Activated CD4-positive, alpha-beta T cell treated with anti-CD3 and anti-CD28 coated beads, Interleukin-2, amount 10 ng/mL, durations not matched to agents 24 days and 14 days (primary cell): ENCODE data around the gene SSR4. TPM values are rescaled to one million over a fixed set of nuclear protein-coding genes. Genes with fewer than 3 reads are reported as not detected.
A peak's percentile ranks its signal among the peaks of the same experiment; 100 is the strongest.

Experiments
- DNase-seq: peaks from one replicate; pipeline ENCODE4 v3.0.0; 2022
- H3K27ac Mint-ChIP-seq: one replicate; pipeline ENCODE4 v1.8.0; 2022; ENCODE audit warnings: mild to moderate bottlenecking, mixed read lengths
- H3K27me3 Mint-ChIP-seq: one replicate; pipeline ENCODE4 v1.8.0; 2022; ENCODE audit warnings: mixed read lengths
- H3K36me3 Mint-ChIP-seq: one replicate; pipeline ENCODE4 v1.8.0; 2022; ENCODE audit warnings: low read depth, mild to moderate bottlenecking, mixed read lengths
- H3K4me1 Mint-ChIP-seq: one replicate; pipeline ENCODE4 v1.8.0; 2021; ENCODE audit warnings: mixed read lengths
- H3K4me3 Mint-ChIP-seq: one replicate; pipeline ENCODE4 v1.8.0; 2022; ENCODE audit warnings: mild to moderate bottlenecking, moderate library complexity, mixed read lengths
- H3K9me3 Mint-ChIP-seq: one replicate; pipeline ENCODE4 v1.8.0; 2021; ENCODE audit warnings: mixed read lengths
- intact Hi-C: fragments of 100-400 bp; cut with micrococcal nuclease; formaldehyde crosslinking; loops from one replicate; pipeline ENCODE4 v1.15.1; 2023
- total RNA-seq: library from RNA; stranded (reverse); gene quantifications from 2 replicates; pipeline ENCODE4 v1.2.3, GENCODE V29; 2022

The SSR4 gene
- total RNA-seq, 1 donor from 2014 or later = 277 TPM

- Mint-ChIP-seq H3K9me3 (no peaks in the 10 kb centered on the region), H3K27ac (no peak overlapping the region), H3K4me3 (no peak overlapping the region), H3K36me3 (peaks cover 9% of the 10 kb centered on the region), H3K4me1 (no peaks in the 10 kb centered on the region), H3K27me3 (peaks cover 6% of the 10 kb centered on the region)
- no peak for DNase-seq
- intact Hi-C loops = no loop called here
These were observed 12.2 kb upstream of the SSR4 start for GRCh38 chrX:153782313-153782712.

- Mint-ChIP-seq H3K27me3 (peaks cover 6% of the 10 kb centered on the region), H3K4me3 (no peak overlapping the region), H3K9me3 (no peaks in the 10 kb centered on the region), H3K4me1 (no peaks in the 10 kb centered on the region), H3K27ac (no peak overlapping the region), H3K36me3 (peaks cover 9% of the 10 kb centered on the region)
- no peak for DNase-seq
- intact Hi-C loops = no loop called here
These were observed 11.6 kb upstream of the SSR4 start for GRCh38 chrX:153782871-153783270.

- Mint-ChIP-seq H3K27ac (no peak overlapping the region), H3K4me3 (no peak overlapping the region), H3K4me1 (no peaks in the 10 kb centered on the region), H3K36me3 (peaks cover 9% of the 10 kb centered on the region), H3K9me3 (no peaks in the 10 kb centered on the region), H3K27me3 (peaks cover 6% of the 10 kb centered on the region)
- no peak for DNase-seq
- intact Hi-C loops = no loop called here
These were observed 11.0 kb upstream of the SSR4 start for GRCh38 chrX:153783378-153784013.

- no peak for DNase-seq
- intact Hi-C loops = no loop called here
- Mint-ChIP-seq H3K27ac (no peak overlapping the region), H3K4me1 (no peaks in the 10 kb centered on the region), H3K4me3 (no peak overlapping the region), H3K9me3 (no peaks in the 10 kb centered on the region), H3K36me3 (peaks cover 15% of the 10 kb centered on the region), H3K27me3 (peaks cover 6% of the 10 kb centered on the region)
These were observed 10.0 kb upstream of the SSR4 start for GRCh38 chrX:153784325-153784967.

- Mint-ChIP-seq H3K9me3 (no peaks in the 10 kb centered on the region), H3K4me1 (no peaks in the 10 kb centered on the region)
These were observed 7.8 kb upstream of the SSR4 start for GRCh38 chrX:153786669-153787068.

GRCh38 chrX:153789654-153790053, 4.8 kb upstream of the SSR4 start:
- DNase-seq = no peak
- H3K4me3 Mint-ChIP-seq = no peak overlapping the region
- intact Hi-C loops = no loop called here
- H3K27me3 Mint-ChIP-seq = no peaks in the 10 kb centered on the region
- H3K9me3 Mint-ChIP-seq = no peaks in the 10 kb centered on the region
- no peak overlapping the region for H3K27ac Mint-ChIP-seq
- H3K36me3 Mint-ChIP-seq = peaks cover 21% of the 10 kb centered on the region
- H3K4me1 Mint-ChIP-seq = peaks cover 6% of the 10 kb centered on the region

More at GRCh38 chrX:153786669-153787068, 7.8 kb upstream of the SSR4 start:
- Mint-ChIP-seq H3K27ac (no peak overlapping the region), H3K36me3 (peaks cover 20% of the 10 kb centered on the region), H3K4me3 (no peak overlapping the region), H3K27me3 (no peaks in the 10 kb centered on the region)
- no peak for DNase-seq
- intact Hi-C loops = no loop called here

- intact Hi-C loops = no loop called here
- DNase-seq = no peak
These were observed 3.2 kb upstream of the SSR4 start for GRCh38 chrX:153791104-153791852.

GRCh38 chrX:153792368-153792767, 2.1 kb upstream of the SSR4 start:
- H3K4me3 Mint-ChIP-seq = peak overlapping the region; percentile 90
- H3K36me3 Mint-ChIP-seq = peaks cover 25% of the 10 kb centered on the region
- peaks cover 11% of the 10 kb centered on the region for H3K4me1 Mint-ChIP-seq
- intact Hi-C loops = no loop called here
- no peak for DNase-seq
- H3K27me3 Mint-ChIP-seq = no peaks in the 10 kb centered on the region
- H3K9me3 Mint-ChIP-seq = no peaks in the 10 kb centered on the region
- H3K27ac Mint-ChIP-seq = no peak overlapping the region

More at GRCh38 chrX:153791104-153791852, 3.2 kb upstream of the SSR4 start:
- no peaks in the 10 kb centered on the region for H3K27me3 Mint-ChIP-seq
- no peaks in the 10 kb centered on the region for H3K9me3 Mint-ChIP-seq
- H3K36me3 Mint-ChIP-seq = peaks cover 28% of the 10 kb centered on the region
- H3K4me3 Mint-ChIP-seq = no peak overlapping the region
- H3K4me1 Mint-ChIP-seq = peaks cover 9% of the 10 kb centered on the region
- H3K27ac Mint-ChIP-seq = no peak overlapping the region

- H3K36me3 Mint-ChIP-seq = peaks cover 30% of the 10 kb centered on the region
- no peaks in the 10 kb centered on the region for H3K27me3 Mint-ChIP-seq
- intact Hi-C loops = no loop called here
- DNase-seq = no peak
- H3K9me3 Mint-ChIP-seq = no peaks in the 10 kb centered on the region
- H3K27ac Mint-ChIP-seq = peak overlapping the region; percentile 83
- H3K4me1 Mint-ChIP-seq = peaks cover 11% of the 10 kb centered on the region
- peak overlapping the region; percentile 90 for H3K4me3 Mint-ChIP-seq
These were observed 1.2 kb upstream of the SSR4 start for GRCh38 chrX:153793291-153793690.

- Mint-ChIP-seq H3K4me1 (peaks cover 11% of the 10 kb centered on the region), H3K27me3 (no peaks in the 10 kb centered on the region), H3K27ac (peak overlapping the region; percentile 93), H3K36me3 (peaks cover 28% of the 10 kb centered on the region), H3K4me3 (peak overlapping the region; percentile 90), H3K9me3 (no peaks in the 10 kb centered on the region)
- DNase-seq = no peak
- intact Hi-C loops = loop anchor here (2.0 kb wide), 1 partner anchor 132 kb away; the partner anchor contains the start of gene ARHGAP4
These were observed 689 bp downstream of the SSR4 start for GRCh38 chrX:153794897-153795816.

- H3K36me3 Mint-ChIP-seq = peaks cover 24% of the 10 kb centered on the region
- H3K27me3 Mint-ChIP-seq = no peaks in the 10 kb centered on the region
- H3K4me1 Mint-ChIP-seq = peaks cover 11% of the 10 kb centered on the region
- H3K4me3 Mint-ChIP-seq = no peak overlapping the region
- H3K27ac Mint-ChIP-seq = no peak overlapping the region
- no peak for DNase-seq
- intact Hi-C loops = no loop called here
- no peaks in the 10 kb centered on the region for H3K9me3 Mint-ChIP-seq
These were observed 3.0 kb downstream of the SSR4 start for GRCh38 chrX:153797415-153798015.

GRCh38 chrX:153799326-153799725, 4.9 kb downstream of the SSR4 start:
- Mint-ChIP-seq H3K4me3 (no peak overlapping the region), H3K9me3 (no peaks in the 10 kb centered on the region), H3K27me3 (no peaks in the 10 kb centered on the region), H3K4me1 (peaks cover 6% of the 10 kb centered on the region), H3K27ac (no peak overlapping the region), H3K36me3 (peaks cover 22% of the 10 kb centered on the region)
- intact Hi-C loops = no loop called here
- DNase-seq = no peak

- no peak for DNase-seq
- H3K27ac Mint-ChIP-seq = no peak overlapping the region
- H3K9me3 Mint-ChIP-seq = no peaks in the 10 kb centered on the region
- H3K36me3 Mint-ChIP-seq = peaks cover 18% of the 10 kb centered on the region
- peaks cover 6% of the 10 kb centered on the region for H3K4me1 Mint-ChIP-seq
- no peak overlapping the region for H3K4me3 Mint-ChIP-seq
- intact Hi-C loops = no loop called here
- no peaks in the 10 kb centered on the region for H3K27me3 Mint-ChIP-seq
These were observed 5.8 kb downstream of the SSR4 start for GRCh38 chrX:153800177-153800722.
